ENCODE measurements around the gene ATRNL1.

DNA sequence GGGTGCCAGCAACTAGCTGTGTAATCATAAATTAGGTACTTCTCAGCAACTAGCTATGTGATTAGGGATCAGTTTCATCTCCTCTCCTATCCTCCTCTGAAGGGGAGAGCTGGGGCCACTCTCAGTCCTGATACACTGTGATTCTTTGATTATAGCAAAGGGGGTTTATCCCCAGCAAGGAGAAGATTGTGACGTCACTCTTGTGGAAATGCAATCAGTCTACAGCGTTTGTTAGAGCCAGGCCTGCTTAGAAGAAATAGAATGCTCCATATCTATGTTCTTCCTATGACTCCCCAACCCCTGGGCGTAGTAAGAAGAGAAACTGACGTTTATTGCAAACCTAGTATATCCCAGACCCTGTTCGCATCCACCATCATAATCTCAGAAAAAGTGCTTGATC, 871.7 kb downstream of the ATRNL1 start:
- TF ChIP-seq, protein P1, sequence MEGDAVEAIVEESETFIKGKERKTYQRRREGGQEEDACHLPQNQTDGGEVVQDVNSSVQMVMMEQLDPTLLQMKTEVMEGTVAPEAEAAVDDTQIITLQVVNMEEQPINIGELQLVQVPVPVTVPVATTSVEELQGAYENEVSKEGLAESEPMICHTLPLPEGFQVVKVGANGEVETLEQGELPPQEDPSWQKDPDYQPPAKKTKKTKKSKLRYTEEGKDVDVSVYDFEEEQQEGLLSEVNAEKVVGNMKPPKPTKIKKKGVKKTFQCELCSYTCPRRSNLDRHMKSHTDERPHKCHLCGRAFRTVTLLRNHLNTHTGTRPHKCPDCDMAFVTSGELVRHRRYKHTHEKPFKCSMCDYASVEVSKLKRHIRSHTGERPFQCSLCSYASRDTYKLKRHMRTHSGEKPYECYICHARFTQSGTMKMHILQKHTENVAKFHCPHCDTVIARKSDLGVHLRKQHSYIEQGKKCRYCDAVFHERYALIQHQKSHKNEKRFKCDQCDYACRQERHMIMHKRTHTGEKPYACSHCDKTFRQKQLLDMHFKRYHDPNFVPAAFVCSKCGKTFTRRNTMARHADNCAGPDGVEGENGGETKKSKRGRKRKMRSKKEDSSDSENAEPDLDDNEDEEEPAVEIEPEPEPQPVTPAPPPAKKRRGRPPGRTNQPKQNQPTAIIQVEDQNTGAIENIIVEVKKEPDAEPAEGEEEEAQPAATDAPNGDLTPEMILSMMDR (IDR thresholded peaks at IDR 0.05; ENCODE audit: low read depth, low read length, poor library complexity, severe bottlenecking) = no peak
- TF ChIP-seq EZH2phosphoT487 (IDR thresholded peaks at IDR 0.05; ENCODE audit: borderline replicate concordance, low read length) = no peak

Measured in DOHH2 (cell line).